NAMALWA (cell line): ENCODE data around the gene CDK5.
A peak's percentile ranks its signal among the peaks of the same experiment; 100 is the strongest.
"Not testable (repeated sequence)": the region's sequence is repeated elsewhere in the genome, so short reads cannot be mapped to it uniquely, and the experiment has no call there.

Experiments
- DNase-seq: peaks from one replicate; pipeline ENCODE4 v3.0.0-alpha.2; 2015; ENCODE audit warnings: low spot score

Gene CDK5

GRCh38 chr7:151056666-151057505, 811 bp downstream of the CDK5 start:
- no peak for DNase-seq

- peak; percentile 50 for DNase-seq
Observed at GRCh38 chr7:151056283-151056665, 1.4 kb downstream of the CDK5 start.

- DNase-seq, result no peak
Observed at GRCh38 chr7:151053751-151054150, 3.9 kb downstream of the CDK5 start.

GRCh38 chr7:151053096-151053495, 4.6 kb downstream of the CDK5 start:
- no peak for DNase-seq

GRCh38 chr7:151051108-151051507, 6.6 kb downstream of the CDK5 start:
- DNase-seq, result no peak

- DNase-seq, result no peak
Observed at GRCh38 chr7:151048911-151049463, 8.7 kb downstream of the CDK5 start.

- DNase-seq, result no peak
Observed at GRCh38 chr7:151047976-151048815, 9.5 kb downstream of the CDK5 start, which contains the start of gene ASIC3. TSS of gene ASIC3 (plus strand) at chr7:151048531. CDS start at chr7:151048886, 355 bp downstream.

GRCh38 chr7:151046603-151047573, 10.8 kb downstream of the CDK5 start:
- DNase-seq, result no peak

- no peak for DNase-seq
Observed at GRCh38 chr7:151045967-151046366, 11.7 kb downstream of the CDK5 start.

- DNase-seq, result no peak
Observed at GRCh38 chr7:151045262-151045661, 12.4 kb downstream of the CDK5 start.

- DNase-seq, result no peak
Observed at GRCh38 chr7:151043959-151044358, 13.7 kb downstream of the CDK5 start.

GRCh38 chr7:151043449-151043848, 14.2 kb downstream of the CDK5 start:
- DNase-seq, result not testable (repeated sequence)

- no peak for DNase-seq
Observed at GRCh38 chr7:151040616-151041375, 16.9 kb downstream of the CDK5 start.

- no peak for DNase-seq
Observed at GRCh38 chr7:151039850-151040548, 17.7 kb downstream of the CDK5 start.

GRCh38 chr7:151038951-151039849, 18.5 kb downstream of the CDK5 start:
- peak; percentile 50 for DNase-seq

- DNase-seq, result no peak
Observed at GRCh38 chr7:151035902-151036301, 21.8 kb downstream of the CDK5 start.

- no peak for DNase-seq
Observed at GRCh38 chr7:151035026-151035717, 22.5 kb downstream of the CDK5 start.

- DNase-seq, result no peak
Observed at GRCh38 chr7:151034312-151035025, 23.2 kb downstream of the CDK5 start.
